HL-60 (cell line): ENCODE data around the gene KIZ.

Experiments used
- DNase-seq, 2 experiments: peaks; one replicate each; pipeline ENCODE4 v3.0.0-alpha.2; 2010 to 2020; ENCODE audit warnings: low read depth in 1 of 2, low spot score in 1 of 2
- H3K27ac ChIP-seq: fragments of 250-450 bp; sonication (Bioruptor Pico); replicated peaks from 2 replicates; pipeline ENCODE4 v1.5.1; 2020; ENCODE audit warnings: mild to moderate bottlenecking, moderate library complexity
- H3K27me3 ChIP-seq: fragments of 250-450 bp; sonication (Bioruptor Pico); 2 replicates; pipeline ENCODE4 v1.5.1; 2021; ENCODE audit warnings: mild to moderate bottlenecking, moderate library complexity; ENCODE audit not compliant: insufficient read depth, poor library complexity, severe bottlenecking
- H3K4me3 ChIP-seq: replicated peaks from 2 replicates; pipeline ENCODE4 v1.5.1; 2011; ENCODE audit warnings: mild to moderate bottlenecking, control low read depth, low read length; ENCODE audit not compliant: insufficient read depth
- CTCF ChIP-seq: IDR thresholded peaks from one replicate; pipeline ENCODE4 v1.5.1; 2011; ENCODE audit warnings: low read length, control low read depth, inconsistent platforms; ENCODE audit not compliant: insufficient read depth
- GABPA ChIP-seq: IDR thresholded peaks from 2 replicates; pipeline ENCODE4 v1.6.1; 2012; ENCODE audit warnings: low read depth
- POLR2AphosphoS5 ChIP-seq: IDR thresholded peaks from 2 replicates; pipeline ENCODE4 v1.6.1; 2012; ENCODE audit warnings: low read depth
- SPI1 ChIP-seq: IDR thresholded peaks from 2 replicates; pipeline ENCODE4 v1.6.1; 2012; ENCODE audit warnings: low read depth, mild to moderate bottlenecking, borderline replicate concordance
- TF ChIP-seq, protein P1 (sequence below): IDR thresholded peaks from 2 replicates; pipeline ENCODE4 v1.6.1; 2012; ENCODE audit warnings: low read depth; ENCODE audit not compliant: insufficient replicate concordance

KIZ gene

GRCh38 chr20:21124190-21124589, 1.7 kb upstream of the KIZ start:
- Histone ChIP-seq H3K27me3 (no peaks in the 10 kb centered on the region), H3K4me3 (no peak overlapping the region), H3K27ac (no peak overlapping the region)
- TF ChIP-seq, protein P1, sequence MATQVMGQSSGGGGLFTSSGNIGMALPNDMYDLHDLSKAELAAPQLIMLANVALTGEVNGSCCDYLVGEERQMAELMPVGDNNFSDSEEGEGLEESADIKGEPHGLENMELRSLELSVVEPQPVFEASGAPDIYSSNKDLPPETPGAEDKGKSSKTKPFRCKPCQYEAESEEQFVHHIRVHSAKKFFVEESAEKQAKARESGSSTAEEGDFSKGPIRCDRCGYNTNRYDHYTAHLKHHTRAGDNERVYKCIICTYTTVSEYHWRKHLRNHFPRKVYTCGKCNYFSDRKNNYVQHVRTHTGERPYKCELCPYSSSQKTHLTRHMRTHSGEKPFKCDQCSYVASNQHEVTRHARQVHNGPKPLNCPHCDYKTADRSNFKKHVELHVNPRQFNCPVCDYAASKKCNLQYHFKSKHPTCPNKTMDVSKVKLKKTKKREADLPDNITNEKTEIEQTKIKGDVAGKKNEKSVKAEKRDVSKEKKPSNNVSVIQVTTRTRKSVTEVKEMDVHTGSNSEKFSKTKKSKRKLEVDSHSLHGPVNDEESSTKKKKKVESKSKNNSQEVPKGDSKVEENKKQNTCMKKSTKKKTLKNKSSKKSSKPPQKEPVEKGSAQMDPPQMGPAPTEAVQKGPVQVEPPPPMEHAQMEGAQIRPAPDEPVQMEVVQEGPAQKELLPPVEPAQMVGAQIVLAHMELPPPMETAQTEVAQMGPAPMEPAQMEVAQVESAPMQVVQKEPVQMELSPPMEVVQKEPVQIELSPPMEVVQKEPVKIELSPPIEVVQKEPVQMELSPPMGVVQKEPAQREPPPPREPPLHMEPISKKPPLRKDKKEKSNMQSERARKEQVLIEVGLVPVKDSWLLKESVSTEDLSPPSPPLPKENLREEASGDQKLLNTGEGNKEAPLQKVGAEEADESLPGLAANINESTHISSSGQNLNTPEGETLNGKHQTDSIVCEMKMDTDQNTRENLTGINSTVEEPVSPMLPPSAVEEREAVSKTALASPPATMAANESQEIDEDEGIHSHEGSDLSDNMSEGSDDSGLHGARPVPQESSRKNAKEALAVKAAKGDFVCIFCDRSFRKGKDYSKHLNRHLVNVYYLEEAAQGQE, result no peak
- TF ChIP-seq CTCF (no peak), SPI1 (no peak), GABPA (no peak), POLR2AphosphoS5 (no peak)
- no peak for DNase-seq

- H3K27ac ChIP-seq, result peak overlapping the region; percentile 49
- no peak for TF ChIP-seq SPI1
- no peak for TF ChIP-seq POLR2AphosphoS5
- DNase-seq, result no peak
- H3K4me3 ChIP-seq, result peak overlapping the region; percentile 88
- no peaks in the 10 kb centered on the region for H3K27me3 ChIP-seq
Observed at GRCh38 chr20:21125072-21125848, 622 bp upstream of the KIZ start.

- H3K4me3 ChIP-seq, result peak overlapping the region; percentile 88
- no peaks in the 10 kb centered on the region for H3K27me3 ChIP-seq
- DNase-seq, result no peak
- H3K27ac ChIP-seq, result peak overlapping the region; percentile 76
- TF ChIP-seq GABPA, result no peak
Observed at GRCh38 chr20:21126581-21126870, 644 bp downstream of the KIZ start.

DNA sequence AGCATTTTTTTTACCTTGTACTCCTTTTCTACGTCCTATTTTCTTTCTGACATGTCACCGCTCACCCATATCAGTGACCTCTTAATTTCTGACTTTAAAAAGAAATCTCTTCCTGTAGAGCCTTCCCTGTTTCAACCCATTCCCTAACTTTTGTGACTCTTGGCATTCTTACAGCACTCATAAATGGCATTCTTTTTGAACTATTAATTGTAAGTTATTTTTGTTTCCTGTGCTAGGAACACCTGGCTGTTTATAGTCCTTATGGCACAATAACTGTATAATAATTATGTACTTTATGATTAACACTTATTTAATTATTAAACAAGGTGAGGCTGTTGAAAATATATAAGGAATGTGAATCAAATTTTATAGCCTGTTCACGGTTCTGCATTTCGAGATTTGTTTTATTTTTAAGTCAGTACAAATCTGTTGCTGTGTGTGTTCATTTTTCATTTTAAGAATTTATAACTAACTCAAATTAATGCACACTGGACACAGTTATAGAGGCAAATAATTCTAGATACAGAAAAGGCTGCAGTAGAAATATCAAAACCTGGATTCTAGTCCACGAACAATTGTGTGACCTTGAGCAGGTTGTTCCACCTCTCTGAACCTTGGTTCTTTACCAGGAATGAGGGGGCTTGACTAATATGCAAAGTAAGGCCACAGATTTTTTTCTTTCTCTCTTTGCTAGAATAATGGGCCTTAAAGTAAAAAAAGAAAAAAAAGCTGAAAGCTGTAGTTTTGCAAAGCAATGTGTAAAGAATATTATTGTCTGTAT, 1.5 kb downstream of the KIZ start:
- Histone ChIP-seq H3K27me3 (no peaks in the 10 kb centered on the region), H3K27ac (no peak overlapping the region), H3K4me3 (no peak overlapping the region)
- DNase-seq, result no peak
- TF ChIP-seq GABPA (no peak), CTCF (no peak), POLR2AphosphoS5 (no peak)
- TF ChIP-seq, protein P1, result no peak

DNA sequence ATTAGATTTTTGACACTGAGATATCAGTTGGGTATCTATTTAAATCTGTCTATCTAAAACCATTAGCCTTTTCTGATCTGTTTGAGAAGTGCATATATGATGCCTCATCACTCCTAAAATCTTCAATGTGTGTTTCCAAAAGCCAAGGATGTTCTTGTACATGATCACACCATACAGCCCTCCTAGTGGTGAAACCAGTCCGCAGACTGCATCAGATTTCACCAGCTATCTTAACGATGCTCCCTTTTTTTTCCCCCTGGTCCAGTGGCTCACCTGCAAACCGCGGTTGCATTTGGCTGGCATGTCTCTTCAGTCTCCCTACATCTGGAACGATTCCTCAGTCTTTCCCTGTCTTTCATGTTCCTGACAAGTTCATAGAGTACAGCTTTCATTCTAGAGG, 4.0 kb downstream of the KIZ start:
- TF ChIP-seq CTCF (no peak), POLR2AphosphoS5 (no peak), SPI1 (no peak), GABPA (no peak)
- TF ChIP-seq, protein P1, result no peak
- DNase-seq, result no peak
- Histone ChIP-seq H3K4me3 (no peak overlapping the region), H3K27ac (no peak overlapping the region), H3K27me3 (no peaks in the 10 kb centered on the region)
